Chondrocyte (in vitro differentiated cells): ENCODE data around the gene GZF1. TPM values are rescaled to one million over a fixed set of nuclear protein-coding genes. Genes with fewer than 3 reads are reported as not detected.

Experiments
- DNase-seq: peaks from one replicate; pipeline ENCODE4 v3.0.0; 2021; ENCODE audit warnings: mixed read lengths, low spot score
- H3K27ac Mint-ChIP-seq: one replicate; pipeline ENCODE4 v1.8.0; 2021; ENCODE audit warnings: mild to moderate bottlenecking, moderate library complexity, mixed read lengths; ENCODE audit not compliant: unreplicated experiment
- H3K27me3 Mint-ChIP-seq: 2 replicates; pipeline ENCODE4 v1.8.0; 2021; ENCODE audit warnings: low read depth, mixed read lengths
- H3K36me3 Mint-ChIP-seq: 2 replicates; pipeline ENCODE4 v1.8.0; 2021; ENCODE audit warnings: low read depth, mixed read lengths
- H3K4me1 Mint-ChIP-seq: 2 replicates; pipeline ENCODE4 v1.8.0; 2021; ENCODE audit warnings: low read depth, mild to moderate bottlenecking, mixed read lengths
- H3K4me3 Mint-ChIP-seq: one replicate; pipeline ENCODE4 v1.8.0; 2021; ENCODE audit warnings: mild to moderate bottlenecking, moderate library complexity, mixed read lengths; ENCODE audit not compliant: unreplicated experiment
- H3K9me3 Mint-ChIP-seq: 2 replicates; pipeline ENCODE4 v1.8.0; 2021; ENCODE audit warnings: low read depth, mixed read lengths
- CTCF ChIP-seq: fragments of 200-600 bp; sonication (generic); IDR thresholded peaks from 2 replicates; pipeline ENCODE4 v1.5.0; 2021; ENCODE audit warnings: antibody characterized with exemption, mild to moderate bottlenecking, moderate library complexity
- total RNA-seq: library from RNA; stranded (reverse); gene quantifications from 3 replicates; pipeline ENCODE4 v1.2.1, GENCODE V29; 2021

Gene GZF1
- total RNA-seq, 1 donor from 2014 or later = 11.4 TPM

- DNase-seq = no peak
- Mint-ChIP-seq H3K27me3 (no peaks in the 10 kb centered on the region), H3K4me3 (no peak overlapping the region), H3K9me3 (peaks cover 4% of the 10 kb centered on the region), H3K4me1 (no peaks in the 10 kb centered on the region), H3K27ac (no peak overlapping the region), H3K36me3 (no peaks in the 10 kb centered on the region)
- no peak for TF ChIP-seq CTCF
Measured at GRCh38 chr20:23327617-23328333, 34.2 kb upstream of the GZF1 start.

GRCh38 chr20:23331450-23332350, 30.3 kb upstream of the GZF1 start:
- H3K4me3 Mint-ChIP-seq = no peak overlapping the region
- TF ChIP-seq CTCF = no peak
- H3K27me3 Mint-ChIP-seq = no peaks in the 10 kb centered on the region
- no peaks in the 10 kb centered on the region for H3K4me1 Mint-ChIP-seq
- no peak overlapping the region for H3K27ac Mint-ChIP-seq
- DNase-seq = no peak
- H3K9me3 Mint-ChIP-seq = peaks cover 4% of the 10 kb centered on the region
- no peaks in the 10 kb centered on the region for H3K36me3 Mint-ChIP-seq

- no peak for DNase-seq
Measured at GRCh38 chr20:23332467-23332866, 29.5 kb upstream of the GZF1 start.

GRCh38 chr20:23334111-23334510, 27.9 kb upstream of the GZF1 start:
- no peak for TF ChIP-seq CTCF
- Mint-ChIP-seq H3K4me3 (no peak overlapping the region), H3K27me3 (no peaks in the 10 kb centered on the region), H3K4me1 (no peaks in the 10 kb centered on the region), H3K36me3 (no peaks in the 10 kb centered on the region), H3K9me3 (peaks cover 4% of the 10 kb centered on the region), H3K27ac (no peak overlapping the region)
- DNase-seq = no peak

More at GRCh38 chr20:23332467-23332866, 29.5 kb upstream of the GZF1 start:
- Mint-ChIP-seq H3K4me1 (no peaks in the 10 kb centered on the region), H3K27ac (no peak overlapping the region), H3K4me3 (no peak overlapping the region), H3K36me3 (no peaks in the 10 kb centered on the region), H3K27me3 (no peaks in the 10 kb centered on the region), H3K9me3 (peaks cover 4% of the 10 kb centered on the region)
- no peak for TF ChIP-seq CTCF

GRCh38 chr20:23335521-23335920, 26.5 kb upstream of the GZF1 start:
- DNase-seq = no peak
- Mint-ChIP-seq H3K9me3 (no peaks in the 10 kb centered on the region), H3K36me3 (no peaks in the 10 kb centered on the region), H3K27me3 (no peaks in the 10 kb centered on the region), H3K4me3 (no peak overlapping the region), H3K4me1 (no peaks in the 10 kb centered on the region), H3K27ac (no peak overlapping the region)
- no peak for TF ChIP-seq CTCF
